HG02870 (cell line): ENCODE results near the gene SORCS3.

Experiments used
- ATAC-seq: cut with Tn5 transposase; IDR thresholded peaks from one replicate; pipeline ENCODE4 v1.9.1; 2021; ENCODE audit warnings: mild to moderate bottlenecking, moderate library complexity; ENCODE audit not compliant: unreplicated experiment

SORCS3 gene

DNA sequence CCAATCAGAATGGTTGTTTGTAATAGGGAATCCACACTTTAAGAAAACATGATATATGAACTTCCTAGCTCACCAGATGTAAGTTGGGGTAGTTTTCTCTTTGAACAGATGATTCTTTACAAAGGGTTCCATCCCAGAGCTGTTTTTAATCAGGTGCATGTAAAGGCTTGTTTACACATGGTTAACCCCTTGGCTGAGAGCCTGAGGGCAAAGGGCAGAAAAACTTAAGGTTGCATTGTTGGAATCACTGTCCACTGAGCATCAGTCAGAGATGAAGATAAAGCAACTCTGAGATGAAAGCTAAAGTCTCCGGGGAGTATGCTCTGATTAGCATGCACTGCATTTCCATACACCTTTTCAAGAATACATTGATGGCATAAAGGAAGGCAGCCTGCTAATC, 518.2 kb downstream of the SORCS3 start:
- ATAC-seq = no peak

GRCh38 chr10:105161149-105161548, 520.1 kb downstream of the SORCS3 start:
- no peak for ATAC-seq

DNA sequence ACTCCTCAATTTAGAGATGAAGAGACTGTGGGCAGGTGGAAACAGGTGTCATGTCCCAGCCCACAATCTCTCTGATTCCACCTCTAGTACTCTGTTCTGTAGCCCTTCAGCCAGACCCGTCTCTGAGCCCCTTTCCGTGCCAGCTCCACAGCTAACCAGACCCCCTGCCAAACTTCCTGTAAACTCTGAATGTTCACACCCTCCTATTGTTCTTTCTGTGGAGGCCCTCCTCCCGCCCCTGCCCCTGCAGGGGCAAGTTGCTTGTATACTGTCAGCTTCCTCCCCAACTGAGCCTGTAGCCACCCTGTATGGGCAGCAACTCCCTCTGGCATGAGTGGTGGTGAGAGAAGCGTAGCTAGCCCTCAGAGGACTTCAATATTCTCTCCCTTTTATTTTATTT, 520.7 kb downstream of the SORCS3 start:
- ATAC-seq = no peak

- no peak for ATAC-seq
Observed at GRCh38 chr10:105170521-105170920, 529.4 kb downstream of the SORCS3 start.

DNA sequence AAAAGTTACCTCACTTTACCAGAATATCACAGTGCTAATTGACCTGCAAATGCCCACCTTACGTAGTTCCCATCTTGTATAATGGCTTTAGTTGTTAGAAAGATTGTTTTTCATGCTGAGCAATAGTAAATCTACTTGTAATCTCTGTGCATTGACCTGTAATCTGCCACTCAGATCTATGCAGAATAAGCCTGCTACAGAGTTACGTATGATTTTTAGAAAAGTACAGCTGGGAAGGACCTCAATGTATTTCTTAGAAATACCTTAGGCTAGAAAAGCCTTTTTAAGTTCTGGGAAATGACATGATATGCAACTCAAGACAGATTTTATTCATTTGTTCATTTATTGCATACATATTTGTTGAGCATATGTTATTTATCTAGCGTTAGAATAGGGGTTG, 530.9 kb downstream of the SORCS3 start:
- no peak for ATAC-seq

DNA sequence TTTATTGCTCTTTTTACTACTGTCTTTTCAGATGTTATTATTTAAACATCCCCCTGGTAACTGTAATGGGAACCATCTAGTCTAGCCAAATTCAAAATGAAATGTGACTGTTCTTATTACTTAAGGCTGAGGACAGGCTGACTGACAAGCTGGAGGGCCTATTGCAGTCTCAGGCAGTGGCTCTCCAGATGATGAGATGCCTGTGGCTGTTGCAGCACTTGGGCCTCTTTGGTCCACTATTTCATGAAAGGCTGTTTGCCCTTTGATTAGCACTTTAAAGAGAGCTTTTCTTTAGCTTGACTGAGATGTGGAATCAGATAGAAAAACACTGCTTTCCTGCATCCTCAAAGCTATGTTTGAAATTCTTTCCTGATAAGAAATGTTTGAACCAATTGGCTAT, 540.5 kb downstream of the SORCS3 start:
- ATAC-seq = no peak

DNA sequence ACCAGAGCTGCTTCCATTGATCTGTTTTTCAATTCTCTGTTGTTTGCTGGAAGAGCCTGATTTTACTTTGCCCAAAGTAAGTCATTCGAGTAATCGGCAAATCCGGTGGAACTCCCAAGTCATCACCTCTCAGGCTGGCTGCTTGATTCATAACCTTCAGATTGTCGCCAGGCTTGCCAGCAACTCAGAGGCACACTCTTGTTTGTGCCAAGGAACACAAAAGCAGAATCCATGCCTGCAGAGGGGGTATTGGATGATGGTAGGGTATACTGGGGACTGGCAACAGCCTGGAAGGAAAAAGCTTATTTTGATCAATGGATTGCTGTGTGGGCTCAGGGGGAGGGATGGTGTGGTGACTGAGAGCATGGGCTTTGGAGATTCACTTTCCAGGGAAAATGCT, 542.4 kb downstream of the SORCS3 start:
- ATAC-seq = no peak

DNA sequence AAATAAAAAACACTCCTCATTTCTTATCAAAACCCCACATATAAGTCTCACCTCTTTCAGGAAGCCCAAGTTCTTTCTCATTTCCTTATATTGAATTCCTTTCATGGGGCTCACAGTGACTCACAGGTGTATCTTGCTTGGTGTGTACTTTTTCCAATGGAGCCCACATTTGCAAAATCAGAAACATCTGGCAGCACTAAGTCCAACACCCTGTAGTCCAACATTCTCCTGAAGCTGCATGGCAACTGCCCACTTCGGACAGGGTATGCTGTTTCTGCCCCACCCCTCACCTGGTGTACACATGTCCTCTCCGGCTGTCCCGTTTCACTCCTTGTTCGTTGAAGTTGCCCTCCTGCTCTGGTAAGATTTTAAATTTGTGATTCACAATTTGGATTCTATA, 544.1 kb downstream of the SORCS3 start:
- ATAC-seq = no peak

DNA sequence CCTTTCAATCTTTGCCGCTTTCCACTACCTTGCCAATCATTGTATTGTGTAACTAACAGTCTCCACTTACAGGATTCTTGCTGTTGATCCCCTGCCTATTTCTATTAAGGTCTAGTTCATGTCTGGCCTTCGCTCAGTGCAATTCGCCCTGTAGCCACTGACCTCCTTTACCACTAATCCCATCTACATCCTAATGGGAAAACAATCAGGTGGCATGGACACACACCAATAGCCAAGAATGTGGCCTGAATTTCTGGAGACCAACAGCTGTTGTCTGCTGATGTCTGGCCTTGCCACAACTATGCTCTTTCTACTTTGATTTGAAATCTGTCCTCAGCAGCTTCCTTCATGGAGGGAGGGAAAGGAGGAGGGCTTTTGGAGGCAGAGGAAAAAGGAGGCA, 546.2 kb downstream of the SORCS3 start:
- ATAC-seq = no peak

DNA sequence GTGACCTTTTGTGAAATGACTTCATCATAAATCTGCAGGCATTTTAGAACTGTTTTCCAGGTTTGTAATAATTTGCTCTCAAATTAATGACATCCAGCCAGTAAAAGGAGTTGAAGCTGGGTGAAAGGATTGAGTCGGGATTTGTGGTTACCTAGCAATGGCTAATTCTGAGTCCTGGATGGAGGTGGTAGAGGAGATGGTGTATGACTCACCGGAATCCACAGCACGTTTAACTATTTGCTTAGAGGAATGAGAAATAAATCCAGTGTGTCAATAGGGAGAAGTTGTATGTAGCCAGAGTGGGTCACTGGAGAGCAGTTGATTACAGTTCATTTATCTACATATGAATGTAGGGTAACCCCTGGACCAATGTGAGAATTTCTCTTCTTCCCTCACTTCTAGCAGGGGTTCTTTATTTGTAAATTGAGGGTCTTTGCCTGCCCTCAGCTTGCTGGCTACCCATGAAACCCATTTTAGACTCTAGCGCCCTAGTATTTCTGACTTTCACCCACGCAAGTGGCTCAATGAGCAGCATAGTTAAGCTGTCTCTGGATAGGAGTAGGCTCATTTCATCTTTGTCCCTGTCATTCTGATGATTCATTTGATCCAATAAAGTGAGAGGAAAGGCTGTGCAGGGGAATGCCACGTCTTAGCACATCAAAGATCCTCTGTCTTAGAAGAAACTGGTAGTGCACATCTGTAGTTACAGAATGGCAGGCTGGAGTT, 547.8 kb downstream of the SORCS3 start:
- no peak for ATAC-seq

DNA sequence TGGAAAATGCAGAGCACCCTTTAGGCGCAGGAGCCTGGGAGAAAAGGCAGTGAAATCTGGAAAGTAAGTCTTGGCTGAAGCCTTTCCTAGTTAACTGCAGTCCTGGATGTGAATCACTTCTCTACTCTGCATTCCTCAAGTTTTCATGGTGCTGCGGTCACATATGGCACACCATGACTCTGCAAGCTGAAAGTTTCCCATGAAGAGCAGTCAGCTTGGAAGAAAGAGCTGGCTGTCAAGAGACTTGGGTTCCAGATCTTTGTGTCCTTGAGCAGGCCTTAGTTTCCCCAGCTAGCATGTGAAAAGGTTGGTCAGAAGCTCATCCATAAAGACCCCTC, 548.3 kb downstream of the SORCS3 start:
- ATAC-seq = no peak

DNA sequence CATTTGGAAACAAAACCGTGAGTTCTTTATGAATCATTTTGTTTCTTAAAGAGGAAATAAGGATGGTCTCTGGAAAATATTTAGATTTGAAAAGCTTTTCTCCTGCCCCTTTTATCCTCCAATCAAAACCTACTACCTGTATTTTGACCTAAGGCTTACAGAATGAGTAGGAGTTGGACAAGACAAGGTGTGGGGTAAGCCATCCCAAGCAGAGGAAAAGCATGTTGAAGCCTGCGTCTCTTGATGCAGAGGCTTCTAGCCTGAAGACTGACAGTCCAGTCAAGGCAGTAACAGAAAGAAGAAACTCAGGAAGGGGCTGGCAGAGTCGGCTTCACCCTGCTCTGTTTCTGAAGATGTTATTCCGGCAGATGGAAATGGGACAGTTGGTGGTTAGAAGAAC, 551.1 kb downstream of the SORCS3 start:
- ATAC-seq = no peak

DNA sequence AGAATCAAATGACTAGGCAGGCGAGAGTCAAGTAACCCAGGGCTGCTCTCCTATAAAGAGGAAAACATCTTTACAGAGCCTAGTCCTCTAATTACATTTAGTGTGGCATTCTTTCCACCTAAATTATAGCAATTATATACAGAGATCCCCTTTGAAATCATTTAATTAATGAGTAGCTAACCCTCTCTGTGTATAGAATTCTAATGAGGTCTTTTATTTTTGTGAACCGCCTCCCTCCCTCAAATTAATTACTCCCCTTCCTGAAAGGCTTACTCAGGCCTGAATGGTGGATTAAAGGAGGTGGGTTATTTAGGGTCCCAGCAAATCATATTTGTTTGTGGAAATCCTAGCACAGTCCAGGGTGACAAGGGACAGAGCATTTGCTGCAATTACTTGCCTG, 551.8 kb downstream of the SORCS3 start:
- no peak for ATAC-seq

GRCh38 chr10:105195831-105196230, 554.7 kb downstream of the SORCS3 start:
- ATAC-seq = no peak

DNA sequence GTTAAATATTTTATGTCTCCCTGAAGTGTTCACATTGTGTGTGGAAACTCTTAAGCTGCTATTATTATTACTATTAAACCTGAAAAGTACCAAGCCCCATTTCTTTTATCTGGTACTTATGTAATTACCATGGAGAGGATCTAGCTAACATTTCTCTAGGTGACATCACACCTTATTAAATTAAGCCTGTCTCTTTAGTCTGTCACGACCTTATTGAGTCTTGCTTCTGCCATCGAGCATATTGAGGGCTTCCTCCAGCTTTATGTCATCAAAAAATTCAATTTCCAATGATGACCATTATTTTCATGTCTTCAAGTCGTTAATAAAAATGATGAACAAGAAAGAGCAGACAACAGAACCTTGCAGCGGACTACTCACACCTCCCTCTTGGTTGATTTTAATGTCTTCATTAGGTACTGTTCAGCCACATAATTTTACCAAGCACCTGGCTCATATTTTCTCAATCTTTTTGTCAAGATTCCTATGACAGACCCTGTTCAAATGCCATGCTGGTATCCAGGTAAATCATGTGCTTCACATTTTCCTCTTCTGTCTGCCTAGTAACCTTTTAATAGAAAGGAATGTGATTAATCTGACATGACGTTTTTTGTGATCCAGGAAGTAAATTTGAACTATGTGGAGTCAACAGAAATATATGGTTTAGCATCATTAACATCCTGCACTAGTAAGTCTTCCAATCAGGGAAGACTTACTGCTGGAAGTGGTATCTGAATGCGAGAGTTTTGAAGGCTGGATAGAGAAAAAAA, 556.7 kb downstream of the SORCS3 start:
- ATAC-seq = no peak

DNA sequence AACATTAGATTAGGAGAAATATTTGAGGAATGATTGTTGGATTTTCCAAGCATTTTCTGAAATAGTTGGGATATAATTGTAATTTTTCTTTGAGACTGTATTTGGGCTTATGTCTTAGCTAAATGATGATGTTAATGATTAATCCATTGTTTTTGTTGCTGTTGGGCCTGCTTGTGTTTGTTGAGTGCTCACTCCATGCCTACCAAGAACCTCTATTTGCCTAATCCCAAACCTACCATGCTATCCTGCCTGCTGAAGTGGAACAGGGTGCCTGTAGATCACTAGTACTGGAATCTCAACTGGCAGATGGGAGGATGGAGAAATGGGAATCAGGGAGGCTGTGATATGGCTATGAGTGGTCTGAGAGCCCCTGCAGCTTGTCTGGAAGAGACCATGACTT, 565.5 kb downstream of the SORCS3 start:
- no peak for ATAC-seq

DNA sequence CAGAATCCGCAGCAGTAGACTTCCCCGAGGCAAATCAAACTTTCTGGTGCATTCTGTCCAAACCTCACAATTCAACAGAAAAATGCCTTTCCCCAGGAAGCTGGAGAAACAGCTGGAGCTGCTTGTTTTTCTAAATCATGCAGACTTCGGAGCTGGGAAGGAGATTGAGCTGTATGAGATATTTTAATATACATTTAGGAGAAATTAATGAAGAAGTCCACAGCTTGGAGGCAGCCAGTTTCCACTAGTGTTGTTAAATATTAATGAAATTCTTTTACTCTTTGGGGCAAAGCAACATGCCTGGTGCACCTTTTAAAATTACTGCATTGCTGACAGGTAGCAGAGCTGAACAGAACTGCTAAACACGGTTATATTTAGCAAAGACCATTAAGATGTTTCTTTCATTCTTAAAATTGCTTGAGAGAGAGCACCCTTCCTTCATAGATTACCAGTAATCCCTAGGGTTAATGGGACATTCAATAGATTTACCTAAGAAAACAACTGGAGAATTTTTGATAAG, 566.4 kb downstream of the SORCS3 start:
- no peak for ATAC-seq

GRCh38 chr10:105210546-105210945, 569.5 kb downstream of the SORCS3 start:
- no peak for ATAC-seq

DNA sequence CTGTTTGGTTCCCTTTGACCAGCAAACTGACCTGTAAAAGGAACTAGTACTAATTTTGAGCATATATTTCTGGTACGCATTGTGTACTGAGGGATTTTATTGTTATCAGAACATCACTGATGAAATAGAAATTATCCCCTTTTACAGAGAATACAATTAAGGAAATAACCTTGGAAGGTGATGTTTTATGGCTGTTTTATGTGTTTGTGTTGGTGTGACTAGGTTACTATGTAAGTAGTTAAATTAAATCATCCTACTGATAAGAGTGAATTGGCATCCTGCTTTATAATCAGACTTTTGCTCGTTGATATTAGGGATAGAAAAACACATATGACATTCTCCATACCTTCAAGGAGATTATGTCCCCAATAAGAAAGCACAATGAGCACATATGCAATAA, 596.6 kb downstream of the SORCS3 start:
- no peak for ATAC-seq

DNA sequence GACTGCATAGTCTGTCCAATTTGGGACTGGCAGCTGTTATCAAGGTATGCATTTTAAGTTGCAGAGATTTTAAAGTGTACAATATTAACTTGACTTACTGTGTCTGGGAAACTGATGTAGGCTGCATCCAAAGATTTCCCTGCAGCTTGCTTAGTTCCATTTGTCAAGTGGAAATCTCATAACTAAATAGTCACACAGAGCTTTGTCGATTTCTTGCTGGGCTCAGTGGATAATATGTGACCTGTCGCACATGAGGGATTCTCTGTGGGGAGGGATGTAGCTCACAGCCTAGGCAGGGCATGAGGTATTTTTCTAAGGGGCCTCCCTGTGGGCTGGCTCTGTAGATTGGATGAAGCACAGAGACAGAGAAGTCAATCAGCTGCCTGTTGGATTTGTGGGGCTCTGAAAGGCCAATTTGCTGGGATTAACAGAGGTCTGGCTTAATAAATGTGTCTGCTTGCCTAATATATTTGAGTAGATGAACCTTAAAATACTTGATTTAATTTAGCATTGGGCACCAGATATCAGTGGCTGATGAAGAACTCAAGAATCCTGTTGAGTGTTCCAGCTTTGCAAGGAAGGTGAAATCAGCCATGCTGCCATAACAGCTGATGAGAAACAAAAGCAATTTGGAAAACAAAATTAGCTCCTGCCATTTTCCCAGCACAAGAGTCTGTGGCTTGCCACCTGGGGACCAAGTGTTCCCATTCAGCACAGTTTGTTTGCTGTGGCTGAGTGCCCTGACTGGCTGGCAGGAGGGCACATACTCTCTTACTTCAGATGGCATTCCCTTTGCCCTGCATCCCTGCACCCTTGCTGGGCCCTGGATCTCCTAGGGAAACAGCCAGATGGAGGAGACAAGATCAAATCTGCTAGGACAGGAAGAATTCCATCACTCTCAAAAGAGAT, 598.5 kb downstream of the SORCS3 start:
- ATAC-seq = no peak

GRCh38 chr10:105241254-105241653, 600.2 kb downstream of the SORCS3 start:
- ATAC-seq = no peak
